IMR-90 (cell line): ENCODE measurements around the gene EME2. TPM values are rescaled to one million over a fixed set of nuclear protein-coding genes. Genes with fewer than 3 reads are reported as not detected.

Experiments
- ATAC-seq: fragments of 200-7000 bp; cut with Tn5 transposase; 2 replicates; pipeline ENCODE4 v1.9.1; 2020; ENCODE audit warnings: low read depth, mild to moderate bottlenecking, moderate library complexity
- BruUV-seq: library from RNA; stranded (reverse); fragments of 400-500 nt; replicated peaks from 2 replicates; lab custom pipeline; 2021; lab: Mats Ljungman, UMichigan
- CTCF ChIA-PET: fragments of 300-600 bp; formaldehyde crosslinking; extraction: SDS; loops from one replicate; lab custom pipeline; 2021; ENCODE audit warnings: antibody characterized with exemption; lab: Yijun Ruan, JAX
- POLR2A ChIA-PET: fragments of 300-600 bp; sonication (Branson Sonifier 250); formaldehyde crosslinking; loops from one replicate; lab custom pipeline; 2022; ENCODE audit warnings: antibody characterized with exemption; ENCODE audit not compliant: unreplicated experiment; lab: Charles Lee
- DNase-seq: peaks from one replicate; pipeline ENCODE4 v3.0.0; 2013
- H2AFZ ChIP-seq: replicated peaks from 2 replicates; pipeline ENCODE3; 2013; ENCODE audit warnings: low read length, mild to moderate bottlenecking; ENCODE audit not compliant: poor library complexity
- H2AK5ac ChIP-seq: 2 replicates; pipeline ENCODE4 v1.6.1; 2013; ENCODE audit warnings: low read depth, low read length, inconsistent platforms
- H2AK9ac ChIP-seq: replicated peaks from 2 replicates; pipeline ENCODE3; 2013; ENCODE audit warnings: mild to moderate bottlenecking, low read depth, low read length, moderate library complexity; ENCODE audit not compliant: poor library complexity
- H2BK120ac ChIP-seq: 2 replicates; pipeline ENCODE4 v1.6.1; 2013; ENCODE audit warnings: low read depth, low read length, inconsistent platforms
- H2BK15ac ChIP-seq: 3 replicates; pipeline ENCODE4 v1.6.1; 2013; ENCODE audit warnings: low read depth, low read length, inconsistent platforms
- H2BK20ac ChIP-seq: 2 replicates; pipeline ENCODE4 v1.6.1; 2013; ENCODE audit warnings: low read depth, mild to moderate bottlenecking, inconsistent platforms, low read length, moderate library complexity
- H2BK5ac ChIP-seq: 2 replicates; pipeline ENCODE4 v1.6.1; 2013; ENCODE audit warnings: mild to moderate bottlenecking, low read depth, low read length, inconsistent platforms; ENCODE audit not compliant: poor library complexity, severe bottlenecking
- H3K14ac ChIP-seq: replicated peaks from 2 replicates; pipeline ENCODE4 v1.6.1; 2013; ENCODE audit warnings: low read depth, low read length, inconsistent platforms
- H3K18ac ChIP-seq: 2 replicates; pipeline ENCODE4 v1.6.1; 2013; ENCODE audit warnings: low read depth, low read length, control low read depth
- H3K23ac ChIP-seq: 2 replicates; pipeline ENCODE4 v1.6.1; 2013; ENCODE audit warnings: low read depth, low read length, inconsistent platforms
- H3K27ac ChIP-seq: 2 replicates; pipeline ENCODE4 v1.5.1; 2013; ENCODE audit warnings: mild to moderate bottlenecking, control low read depth, low read length; ENCODE audit not compliant: insufficient read depth
- H3K27me3 ChIP-seq: 2 replicates; pipeline ENCODE4 v1.6.1; 2013; ENCODE audit warnings: low read length; ENCODE audit not compliant: control insufficient read depth, insufficient read depth
- H3K36me3 ChIP-seq: 2 replicates; pipeline ENCODE4 v1.6.1; 2013; ENCODE audit warnings: low read length, mixed read lengths; ENCODE audit not compliant: control insufficient read depth, insufficient read depth
- H3K4ac ChIP-seq: 2 replicates; pipeline ENCODE4 v1.6.1; 2013; ENCODE audit warnings: low read depth, low read length, inconsistent platforms
- H3K4me1 ChIP-seq: 2 replicates; pipeline ENCODE4 v1.6.1; 2013; ENCODE audit warnings: low read length, mixed read lengths; ENCODE audit not compliant: control insufficient read depth, insufficient read depth
- H3K4me2 ChIP-seq: 2 replicates; pipeline ENCODE4 v1.6.1; 2013; ENCODE audit warnings: low read depth, mild to moderate bottlenecking, control low read depth, low read length, moderate library complexity
- H3K4me3 ChIP-seq: 2 replicates; pipeline ENCODE4 v1.5.1; 2013; ENCODE audit warnings: low read depth, mild to moderate bottlenecking, control low read depth, low read length, moderate library complexity; ENCODE audit not compliant: insufficient read depth
- H3K56ac ChIP-seq: 2 replicates; pipeline ENCODE4 v1.6.1; 2013; ENCODE audit warnings: low read length, inconsistent platforms; ENCODE audit not compliant: insufficient read depth; ENCODE audit errors: extremely low read depth
- H3K79me1 ChIP-seq, 2 experiments: 2 replicates each; pipeline ENCODE4 v1.6.1; 2013; ENCODE audit warnings: low read length in 2 of 2, inconsistent platforms in 1 of 2, low read depth in 1 of 2
- H3K9ac ChIP-seq: 2 replicates; pipeline ENCODE4 v1.6.1; 2013; ENCODE audit warnings: low read depth, low read length, control low read depth
- H3K9me1 ChIP-seq: 2 replicates; pipeline ENCODE4 v1.6.1; 2013; ENCODE audit warnings: low read length, inconsistent platforms; ENCODE audit not compliant: insufficient read depth
- H3K9me3 ChIP-seq: 2 replicates; pipeline ENCODE4 v1.6.1; 2013; ENCODE audit warnings: low read length; ENCODE audit not compliant: control insufficient read depth, insufficient read depth
- H4K20me1 ChIP-seq: 2 replicates; pipeline ENCODE4 v1.6.1; 2013; ENCODE audit warnings: low read length, inconsistent platforms; ENCODE audit not compliant: insufficient read depth
- H4K5ac ChIP-seq: 2 replicates; pipeline ENCODE4 v1.6.1; 2013; ENCODE audit warnings: mild to moderate bottlenecking, low read depth, low read length, control low read depth
- H4K8ac ChIP-seq, 2 experiments: 2 replicates each; pipeline ENCODE4 v1.6.1; 2013; ENCODE audit warnings: low read depth in 2 of 2, low read length in 2 of 2, control low read depth in 1 of 2, inconsistent platforms in 1 of 2
- H4K91ac ChIP-seq: 2 replicates; pipeline ENCODE4 v1.6.1; 2013; ENCODE audit warnings: low read depth, low read length, inconsistent platforms; ENCODE audit not compliant: insufficient read depth
- CEBPB ChIP-seq: IDR thresholded peaks from 2 replicates; pipeline ENCODE4 v1.6.1; 2012; ENCODE audit warnings: low read depth, low read length, improper control_type of control experiment
- CHD1 ChIP-seq: IDR thresholded peaks from 2 replicates; pipeline ENCODE4 v1.6.1; 2012; ENCODE audit warnings: low read depth, low read length, improper control_type of control experiment
- CTCF ChIP-seq: conservative IDR thresholded peaks from 2 replicates; pipeline ENCODE4 v1.5.1; 2012; ENCODE audit warnings: mild to moderate bottlenecking, low read depth, low read length, improper control_type of control experiment
- ELK1 ChIP-seq: fragments of 150-350 bp; IDR thresholded peaks from 2 replicates; pipeline ENCODE4 v1.6.1; 2016; ENCODE audit warnings: low read depth, mild to moderate bottlenecking, low read length, moderate library complexity, borderline replicate concordance
- FOS ChIP-seq: fragments of 150-350 bp; IDR thresholded peaks from 2 replicates; pipeline ENCODE4 v1.6.1; 2016; ENCODE audit warnings: low read depth, low read length
- MAZ ChIP-seq: IDR thresholded peaks from 2 replicates; pipeline ENCODE4 v1.6.1; 2012; ENCODE audit warnings: low read depth, mild to moderate bottlenecking, low read length, improper control_type of control experiment, moderate library complexity, borderline replicate concordance
- MXI1 ChIP-seq: IDR thresholded peaks from 2 replicates; pipeline ENCODE4 v1.6.1; 2012; ENCODE audit warnings: low read depth, mild to moderate bottlenecking, low read length, moderate library complexity, borderline replicate concordance
- NFE2L2 ChIP-seq: fragments of 150-350 bp; IDR thresholded peaks from 2 replicates; pipeline ENCODE4 v1.6.1; 2016; ENCODE audit warnings: low read depth, mild to moderate bottlenecking, low read length
- POLR2A ChIP-seq: IDR thresholded peaks from 2 replicates; pipeline ENCODE4 v1.6.1; 2012; ENCODE audit warnings: mild to moderate bottlenecking, low read depth, low read length
- RAD21 ChIP-seq: IDR thresholded peaks from 2 replicates; pipeline ENCODE4 v1.6.1; 2012; ENCODE audit warnings: low read length, improper control_type of control experiment
- RCOR1 ChIP-seq: IDR thresholded peaks from 2 replicates; pipeline ENCODE4 v1.6.1; 2012; ENCODE audit warnings: mild to moderate bottlenecking, low read length, improper control_type of control experiment; ENCODE audit not compliant: insufficient replicate concordance
- RFX5 ChIP-seq: IDR thresholded peaks from 2 replicates; pipeline ENCODE4 v1.8.0; 2012; ENCODE audit warnings: low read depth, mild to moderate bottlenecking, low read length, moderate library complexity
- SMC3 ChIP-seq: fragments of 150-350 bp; IDR thresholded peaks from 2 replicates; pipeline ENCODE4 v1.6.1; 2016; ENCODE audit warnings: low read depth, mild to moderate bottlenecking, antibody characterized with exemption, low read length, moderate library complexity
- USF2 ChIP-seq: fragments of 150-350 bp; IDR thresholded peaks from 2 replicates; pipeline ENCODE4 v1.6.1; 2017; ENCODE audit warnings: mild to moderate bottlenecking, antibody characterized with exemption, low read length, low read depth
- WGBS, 2 experiments: methylation state at CpG; one replicate each; pipeline versions ENCODE4 v1.1.5 to v1.1.7; 2013; ENCODE audit warnings: missing lambda C conversion rate in 2 of 2; ENCODE audit not compliant: insufficient read length in 1 of 2; ENCODE audit errors: extremely low coverage in 2 of 2; 5-methylcytosine and 5-hydroxymethylcytosine counted together
- dilution Hi-C: fragments of 300-500 bp; cut with HindIII; formaldehyde crosslinking; loops from one replicate; pipeline ENCODE4 v1.14.3; 2018; ENCODE audit warnings: low sequenced_read_pairs; ENCODE audit not compliant: unreplicated experiment
- in situ Hi-C: fragments of 300-500 bp; cut with MboI; formaldehyde crosslinking; loops from 3 replicates; pipeline ENCODE4 v1.14.3; 2019; ENCODE audit warnings: low sequenced_read_pairs, inconsistent platforms, mixed read lengths
- intact Hi-C: fragments of 100-400 bp; cut with micrococcal nuclease; formaldehyde crosslinking; loops from 2 replicates; pipeline ENCODE4 v1.10.0; 2022
- polyA plus RNA-seq, 3 experiments: library from polyadenylated mRNA; depleted of rRNA; stranded (reverse); fragments of >200 nt; gene quantifications; 2 replicates each; pipeline ENCODE4 v1.2.3, GENCODE V29; 2012; ENCODE audit warnings: low replicate concordance in 1 of 3
- total RNA-seq: library from RNA; depleted of rRNA; stranded (reverse); fragments of >200 nt; gene quantifications from 2 replicates; pipeline ENCODE4 v1.2.3, GENCODE V29; 2012

The EME2 gene
- total and polyA plus RNA-seq, 2 of the 4 experiments (the other 2 are of a cell fraction): 1.3 to 9.6 TPM

GRCh38 chr16:1825381-1825863 lies 52.8 kb downstream of the EME2 start:
- in situ Hi-C loops: no loop called here
- CTCF ChIA-PET: no interaction called here
- POLR2A ChIA-PET: no interaction called here

More at GRCh38 chr16:1825381-1825863, 52.8 kb downstream of the EME2 start:
- no peak overlapping the region for H3K4ac ChIP-seq
- intact Hi-C loops (loop anchor here (5.0 kb wide), 1 partner anchor 43 kb away; the partner anchor contains the start of genes NUBP2 and SPSB3), dilution Hi-C loops (no loop called here)
- H2BK120ac ChIP-seq: no peak overlapping the region
- H3K9ac ChIP-seq: no peak overlapping the region
- peaks cover 18 to 58% of the 10 kb centered on the region in 2 experiments for H3K79me1 ChIP-seq
- no peak overlapping the region for H2BK15ac ChIP-seq
- H3K36me3 ChIP-seq: peaks cover 10% of the 10 kb centered on the region
- no peak overlapping the region for H4K91ac ChIP-seq
- no peaks in the 10 kb centered on the region for H3K9me3 ChIP-seq
- peaks cover 6% of the 10 kb centered on the region for H3K9me1 ChIP-seq
- H3K27me3 ChIP-seq: no peaks in the 10 kb centered on the region
- H2AK5ac ChIP-seq: no peak overlapping the region
- no peak overlapping the region for H3K18ac ChIP-seq
- peak overlapping the region; percentile 76; the same call in 1 of the 2 replicates for H3K23ac ChIP-seq
- H2AFZ ChIP-seq: peak overlapping the region; percentile 100
- H3K14ac ChIP-seq: no peak overlapping the region
- BruUV-seq: no TSS peak
- peak overlapping the region; percentile 78 for H2AK9ac ChIP-seq
- H3K4me1 ChIP-seq: peaks cover 6% of the 10 kb centered on the region; the same call in 1 of the 2 replicates
- H4K8ac ChIP-seq: no peak overlapping the region
- H2BK20ac ChIP-seq: no peak overlapping the region
- peak overlapping the region; percentile 97 for H3K4me2 ChIP-seq
- WGBS, 2 experiments: 84% methylated on average over 7 of the region's 15 CpGs; no CpG with 5 or more reads in 1 of the 2 experiments
- peak overlapping the region; percentile 73; the same call in 1 of the 2 replicates for H3K4me3 ChIP-seq
- peaks cover 18% of the 10 kb centered on the region; the same call in 1 of the 2 replicates for H4K20me1 ChIP-seq
- no peak for ATAC-seq
- no peak overlapping the region for H3K56ac ChIP-seq
- DNase-seq: no peak
- TF ChIP-seq CTCF (no peak), RFX5 (no peak), FOS (no peak), MAZ (no peak), NFE2L2 (no peak), CHD1 (no peak), MXI1 (no peak), ELK1 (no peak), USF2 (no peak), SMC3 (no peak), CEBPB (no peak), POLR2A (no peak), RCOR1 (no peak), RAD21 (no peak)
- H4K5ac ChIP-seq: no peak overlapping the region
- H2BK5ac ChIP-seq: no peak overlapping the region
- no peak overlapping the region for H3K27ac ChIP-seq
